GM19238 (cell line): ENCODE data around the gene CRTC1.

Experiments
- DNase-seq: peaks from one replicate; pipeline ENCODE4 v3.0.0; 2011; ENCODE audit warnings: low spot score; ENCODE audit not compliant: insufficient read length

Gene CRTC1

DNA sequence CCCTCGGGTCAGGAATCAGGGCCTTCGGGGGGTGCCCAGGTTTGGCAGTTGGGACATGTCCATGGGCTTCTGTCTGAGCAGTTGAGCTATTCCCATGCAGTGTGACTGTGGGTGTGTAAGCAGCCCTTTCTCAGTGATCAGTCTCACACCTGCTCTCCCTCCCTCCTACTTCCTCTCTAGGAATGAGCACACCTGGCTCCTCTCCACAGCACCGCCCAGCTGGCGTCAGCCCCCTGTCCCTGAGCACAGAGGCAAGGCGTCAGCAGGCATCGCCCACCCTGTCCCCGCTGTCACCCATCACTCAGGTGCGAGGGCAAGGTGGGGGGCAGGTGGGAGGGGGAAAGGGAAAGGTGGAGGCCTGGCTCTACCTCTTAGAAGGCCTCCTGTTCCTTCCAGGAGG, 81.7 kb downstream of the CRTC1 start:
- DNase-seq = no peak

DNA sequence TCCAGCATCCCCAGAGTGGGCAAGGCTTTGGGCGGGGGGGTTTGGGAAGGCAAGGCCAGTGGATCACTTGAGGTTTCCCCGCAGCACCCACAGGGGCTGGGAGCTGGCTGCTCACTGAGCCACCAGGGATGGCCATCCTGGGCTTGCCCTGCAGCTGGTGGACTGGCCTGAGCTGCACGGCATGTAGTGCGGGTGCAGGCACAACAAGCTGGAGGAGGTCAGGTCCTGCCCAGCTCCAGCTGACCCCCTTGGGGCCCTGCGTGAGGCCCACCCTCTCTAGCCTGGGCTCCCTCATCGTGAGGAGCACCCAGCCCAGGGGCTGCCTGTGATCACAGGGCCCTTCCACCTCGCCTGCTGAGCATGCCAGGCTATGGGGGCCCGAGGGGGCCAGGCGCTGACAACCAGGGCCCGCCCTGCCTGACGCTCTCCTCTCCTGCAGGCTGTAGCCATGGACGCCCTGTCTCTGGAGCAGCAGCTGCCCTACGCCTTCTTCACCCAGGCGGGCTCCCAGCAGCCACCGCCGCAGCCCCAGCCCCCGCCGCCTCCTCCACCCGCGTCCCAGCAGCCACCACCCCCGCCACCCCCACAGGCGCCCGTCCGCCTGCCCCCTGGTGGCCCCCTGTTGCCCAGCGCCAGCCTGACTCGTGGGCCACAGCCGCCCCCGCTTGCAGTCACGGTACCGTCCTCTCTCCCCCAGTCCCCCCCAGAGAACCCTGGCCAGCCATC, 84.7 kb downstream of the CRTC1 start:
- DNase-seq = no peak

DNA sequence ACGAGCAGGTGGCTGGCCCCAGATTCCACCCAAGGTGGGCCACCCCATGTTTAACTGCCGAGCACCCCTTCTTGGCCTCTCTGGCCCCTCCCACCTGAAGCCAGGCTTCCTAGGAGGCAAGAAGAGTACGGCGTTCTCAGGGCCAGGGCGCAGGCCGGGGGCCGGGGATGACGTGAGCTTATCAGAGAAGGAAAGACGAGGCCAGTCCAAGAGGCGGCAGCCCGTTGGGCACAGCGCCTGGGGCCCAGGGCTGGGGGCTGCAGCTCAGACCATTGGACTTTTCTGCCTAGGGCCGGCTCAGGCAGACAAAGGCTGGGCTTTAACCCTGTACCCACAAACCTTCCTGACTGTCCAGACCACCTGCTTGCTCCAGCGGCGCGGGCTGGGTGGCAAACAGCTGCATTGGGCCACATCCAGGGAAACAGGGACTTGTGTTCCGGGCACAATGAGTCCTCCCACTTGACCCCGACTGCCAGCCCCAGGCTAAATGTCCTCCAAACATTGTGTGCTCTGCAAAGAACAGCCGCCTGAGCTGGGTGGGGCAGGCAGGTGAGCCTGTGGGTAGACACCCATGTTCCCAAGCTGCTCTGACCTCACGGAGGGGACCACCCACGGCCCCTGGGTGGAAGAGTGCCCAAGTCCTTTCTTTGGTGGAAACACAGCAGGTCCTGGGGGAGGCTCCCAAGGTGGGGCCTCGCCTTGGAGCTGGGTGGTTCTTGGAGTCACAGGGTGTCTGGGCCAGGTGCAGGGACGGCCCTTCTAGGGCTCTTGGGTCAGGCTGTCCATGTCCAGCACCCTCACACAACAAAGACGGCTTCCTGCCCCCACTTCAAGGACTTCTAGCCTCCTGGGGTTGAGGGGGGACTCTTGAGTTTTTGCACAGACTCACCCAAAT, 85.8 kb downstream of the CRTC1 start:
- no peak for DNase-seq

GRCh38 chr19:18769989-18770528, 86.6 kb downstream of the CRTC1 start:
- DNase-seq = no peak

GRCh38 chr19:18770663-18771327, 87.3 kb downstream of the CRTC1 start:
- no peak for DNase-seq

DNA sequence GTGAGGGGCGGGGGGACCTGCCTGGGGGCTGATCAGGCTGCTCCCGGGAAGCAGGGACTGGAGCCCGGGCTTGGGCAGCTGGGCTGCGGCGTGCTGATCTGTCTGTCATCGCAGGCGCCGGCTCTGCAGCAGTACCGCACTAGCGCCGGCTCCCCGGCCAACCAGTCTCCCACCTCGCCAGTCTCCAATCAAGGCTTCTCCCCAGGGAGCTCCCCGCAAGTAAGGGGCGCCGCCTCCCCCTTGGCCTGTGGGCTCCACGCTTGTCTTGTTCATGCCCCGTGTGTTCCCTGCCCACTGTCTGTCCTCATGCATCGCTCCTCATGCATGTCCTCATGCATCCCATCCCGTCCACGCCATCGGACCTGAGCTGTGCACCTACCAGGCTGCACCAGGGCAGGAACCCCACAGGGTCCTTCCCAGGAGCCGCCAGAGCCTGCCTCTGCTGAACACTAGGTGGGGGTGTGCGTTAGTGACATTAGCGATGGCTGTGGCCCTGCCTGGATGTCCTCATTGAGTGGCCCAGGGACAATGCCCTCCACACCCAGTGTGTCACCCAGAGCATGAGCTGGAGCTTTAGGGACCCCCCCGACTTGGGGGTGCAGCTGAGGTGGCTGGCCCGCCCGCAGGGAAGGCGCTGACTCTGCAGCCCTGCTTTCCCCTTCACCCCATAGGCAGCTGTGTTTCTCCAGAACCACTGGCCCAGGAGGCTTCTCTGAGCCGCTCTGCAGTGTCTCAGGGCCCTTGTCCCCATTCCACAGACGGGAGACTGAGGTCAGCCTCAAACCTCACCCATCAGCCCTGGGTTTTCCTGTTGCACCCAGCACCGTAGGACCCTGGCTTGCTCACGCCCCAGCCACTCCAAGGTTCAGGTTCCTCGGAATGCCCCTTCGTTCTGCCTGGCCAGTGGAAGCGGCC, 88.1 kb downstream of the CRTC1 start:
- no peak for DNase-seq

DNA sequence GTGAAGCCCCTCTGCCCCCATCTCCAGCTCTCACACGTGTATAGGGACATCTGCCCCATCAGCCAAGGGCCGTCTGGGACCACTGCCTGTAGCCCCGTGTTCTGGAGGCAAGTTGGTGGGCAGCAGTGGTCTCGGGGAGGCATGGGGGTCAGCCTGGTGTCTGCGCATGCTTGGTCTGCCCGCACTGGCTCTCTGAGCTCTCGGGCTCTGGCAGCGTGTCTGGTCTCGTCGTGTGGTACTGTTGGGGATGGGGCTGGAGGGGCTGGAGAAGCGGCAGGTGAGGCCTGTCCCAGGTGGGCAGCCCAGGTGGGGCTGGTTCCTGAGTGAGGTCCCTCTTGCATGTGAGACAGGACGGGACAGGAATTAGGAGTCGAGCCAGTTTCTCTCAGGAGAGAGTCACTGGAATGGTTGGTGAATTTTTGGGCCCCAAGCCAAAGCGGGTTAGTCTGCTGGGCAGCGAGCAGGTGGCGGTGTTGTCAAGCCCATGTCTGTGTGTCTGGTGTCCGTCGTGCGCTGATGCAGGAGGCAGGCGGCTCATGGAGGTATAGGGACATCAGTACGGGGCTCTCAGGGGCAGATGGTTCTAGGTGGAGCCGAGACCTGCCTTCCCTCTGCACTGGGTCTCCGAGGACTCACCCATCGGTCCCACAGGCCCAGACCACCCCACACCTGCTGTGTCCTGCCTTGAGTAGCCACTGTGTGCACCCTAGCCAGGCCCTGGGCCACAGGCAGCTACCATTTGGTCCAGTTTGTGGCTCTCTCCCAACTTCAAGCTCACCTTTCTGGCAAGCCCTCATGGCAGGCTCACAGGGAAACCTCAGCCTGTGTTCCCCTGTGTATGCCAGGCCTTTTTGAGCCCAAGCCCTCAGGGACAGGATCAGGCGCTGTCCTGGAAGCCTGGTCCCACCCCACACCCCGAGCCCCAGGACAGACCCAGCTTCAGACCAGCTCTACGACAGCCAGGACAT, 89.4 kb downstream of the CRTC1 start:
- no peak for DNase-seq

DNA sequence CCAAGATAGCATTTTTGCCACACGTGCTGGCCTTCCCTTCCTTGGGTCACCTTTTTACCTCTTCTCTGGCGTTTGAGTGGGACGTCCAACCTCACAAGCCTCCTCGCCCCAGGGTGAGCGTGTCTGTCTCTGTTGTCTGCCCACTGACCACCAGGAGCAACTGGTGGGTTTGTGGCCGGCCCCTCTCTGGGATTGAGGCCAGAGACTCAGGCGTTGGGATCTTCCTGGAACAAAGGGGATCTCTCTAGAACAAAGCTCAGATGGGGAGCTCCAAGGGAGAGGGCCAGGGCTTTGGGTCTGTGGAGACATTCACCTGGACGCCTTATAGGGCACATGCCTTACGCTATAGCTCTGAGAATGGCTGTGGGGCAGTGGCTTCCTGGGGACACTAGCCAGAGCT, 90.2 kb downstream of the CRTC1 start:
- DNase-seq = no peak

DNA sequence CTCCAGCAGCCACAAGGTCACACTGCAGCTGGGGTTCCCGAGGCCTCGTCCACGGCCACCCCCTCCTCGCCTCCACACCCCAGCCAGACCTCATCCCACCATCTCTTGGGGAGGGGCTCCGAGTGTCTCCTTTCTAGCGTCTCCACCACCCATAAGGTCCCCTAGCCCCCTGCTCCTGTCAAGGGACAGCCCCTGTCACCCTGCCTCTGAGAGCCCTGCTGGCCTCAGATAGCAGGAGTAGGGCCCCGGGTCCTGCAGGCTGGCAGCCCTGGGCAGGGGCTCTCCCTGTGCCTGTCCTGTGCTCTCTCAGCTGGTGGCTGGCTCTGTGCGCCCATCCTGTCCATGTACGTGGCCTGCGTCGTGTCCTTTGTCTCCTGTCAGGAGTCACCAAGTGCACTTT, 90.6 kb downstream of the CRTC1 start:
- no peak for DNase-seq

- DNase-seq = no peak
These were observed 91.4 kb downstream of the CRTC1 start for GRCh38 chr19:18774782-18775444.

DNA sequence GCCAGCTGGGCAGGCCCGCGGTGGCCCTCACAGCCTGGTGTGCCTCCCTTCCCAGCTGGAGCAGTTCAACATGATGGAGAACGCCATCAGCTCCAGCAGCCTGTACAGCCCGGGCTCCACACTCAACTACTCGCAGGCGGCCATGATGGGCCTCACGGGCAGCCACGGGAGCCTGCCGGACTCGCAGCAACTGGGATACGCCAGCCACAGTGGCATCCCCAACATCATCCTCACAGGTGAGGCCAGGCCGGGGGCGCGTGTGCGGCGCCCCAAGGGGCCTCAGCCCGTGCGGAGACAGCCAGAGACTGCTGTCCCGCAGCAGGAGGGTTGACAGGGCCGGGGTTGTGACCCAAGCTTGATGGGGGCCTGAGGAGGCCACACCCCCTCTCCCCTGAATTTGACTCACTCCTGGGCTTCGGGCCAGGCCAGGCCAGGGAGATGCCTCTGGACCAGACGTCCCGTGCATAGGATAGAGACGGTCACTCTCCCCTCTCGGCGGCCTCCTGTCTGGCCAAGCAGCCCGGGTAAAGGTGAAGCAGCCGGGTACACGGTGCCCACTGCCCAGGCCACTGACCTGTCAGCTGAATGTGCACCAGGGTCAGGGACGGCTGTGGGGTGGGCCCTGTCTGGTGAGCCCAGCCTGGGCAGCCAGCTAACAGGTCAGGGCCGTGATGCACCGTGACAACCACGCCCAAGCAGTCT, 92.3 kb downstream of the CRTC1 start:
- DNase-seq = no peak

DNA sequence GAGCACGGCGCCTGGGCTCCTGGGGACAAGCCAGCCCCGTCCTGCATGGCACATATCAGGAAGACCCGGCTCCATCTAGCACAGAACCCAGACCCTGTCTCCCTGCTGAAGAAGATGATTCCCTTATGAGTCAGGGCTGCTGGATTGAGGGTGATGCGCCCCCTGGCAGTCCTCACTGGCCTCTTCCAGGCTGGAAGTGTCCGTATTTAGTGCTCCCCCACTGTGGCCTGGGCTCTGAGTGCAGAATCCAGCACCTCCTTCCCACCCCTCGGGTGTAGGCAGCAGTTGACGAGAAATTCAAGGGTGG, 92.8 kb downstream of the CRTC1 start:
- DNase-seq = no peak

DNA sequence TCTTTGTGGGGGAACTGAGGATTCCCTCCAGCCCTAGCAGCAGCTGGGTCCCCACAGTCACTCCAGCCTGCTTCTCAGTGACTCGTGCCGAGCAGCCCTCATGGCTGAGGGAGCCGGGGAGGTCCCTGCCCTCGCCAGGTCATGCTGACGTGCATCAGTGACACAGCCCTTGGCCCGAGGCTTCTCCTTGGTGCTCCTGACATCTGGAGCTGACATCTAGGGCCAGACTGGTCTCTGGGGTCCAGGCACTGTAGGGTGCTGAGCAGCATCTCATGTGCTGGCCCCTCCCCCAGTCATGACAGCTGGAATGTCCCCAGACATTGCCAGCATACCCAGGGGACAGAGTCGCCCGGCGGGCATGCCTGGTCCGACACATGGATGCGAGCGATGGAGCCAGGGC, 93.3 kb downstream of the CRTC1 start:
- no peak for DNase-seq

GRCh38 chr19:18777301-18778075, 94.0 kb downstream of the CRTC1 start:
- no peak for DNase-seq

GRCh38 chr19:18778076-18778389, 94.6 kb downstream of the CRTC1 start:
- no peak for DNase-seq

GRCh38 chr19:18778826-18779495, 95.5 kb downstream of the CRTC1 start:
- DNase-seq = no peak

DNA sequence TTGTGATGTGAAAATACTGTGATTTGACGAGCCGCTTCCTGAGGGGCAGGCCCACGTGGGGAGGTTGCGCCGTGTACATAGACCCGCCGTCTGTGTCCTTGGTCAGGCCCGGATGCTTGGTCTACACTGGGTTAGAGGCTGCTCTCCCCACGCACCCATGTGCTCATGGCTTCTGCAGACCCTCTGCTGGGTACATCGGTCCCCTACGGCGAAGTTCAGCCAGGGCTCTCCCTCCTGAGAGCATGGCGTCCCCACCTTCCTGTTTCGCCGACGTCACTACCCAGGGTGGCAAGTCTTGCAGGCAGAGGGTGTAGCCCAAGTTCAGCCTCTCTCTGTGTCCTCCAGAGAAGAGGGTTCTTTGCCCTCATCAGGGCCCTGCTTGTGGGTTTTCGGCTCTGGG, 96.6 kb downstream of the CRTC1 start:
- DNase-seq = no peak

- no peak for DNase-seq
These were observed 97.2 kb downstream of the CRTC1 start for GRCh38 chr19:18780631-18781030.
